ENCODE measurements around the gene ACP2.
A peak's percentile ranks its signal among the peaks of the same experiment; 100 is the strongest.

ACP2 gene

GRCh38 chr11:47244448-47245350 lies 3.9 kb downstream of the ACP2 start:
- Mint-ChIP-seq H3K9me3 (no peaks in the 10 kb centered on the region), H3K27ac (peak overlapping the region; percentile 98), H3K4me3 (peak overlapping the region; percentile 60), H3K4me1 (ENCODE audit: low read depth) (peaks cover 71% of the 10 kb centered on the region), H3K27me3 (no peaks in the 10 kb centered on the region), H3K36me3 (ENCODE audit: low read depth) (peaks cover 96% of the 10 kb centered on the region)
- intact Hi-C loops (cut with micrococcal nuclease) = loop anchor here (1.0 kb wide), 1 partner anchor 25 kb away; no protein-coding TSS in a partner anchor

GRCh38 chr11:47243454-47243853 lies 5.2 kb downstream of the ACP2 start:
- H3K27ac Mint-ChIP-seq = peak overlapping the region; percentile 98
- H3K36me3 Mint-ChIP-seq (ENCODE audit: low read depth) = peaks cover 100% of the 10 kb centered on the region
- intact Hi-C loops (cut with micrococcal nuclease) = no loop called here
- H3K9me3 Mint-ChIP-seq = no peaks in the 10 kb centered on the region
- no peaks in the 10 kb centered on the region for H3K27me3 Mint-ChIP-seq
- no peak overlapping the region for H3K4me3 Mint-ChIP-seq
- H3K4me1 Mint-ChIP-seq (ENCODE audit: low read depth) = peaks cover 65% of the 10 kb centered on the region

GRCh38 chr11:47242596-47243192 lies 5.9 kb downstream of the ACP2 start:
- H3K4me3 Mint-ChIP-seq = no peak overlapping the region
- no peaks in the 10 kb centered on the region for H3K27me3 Mint-ChIP-seq
- intact Hi-C loops (cut with micrococcal nuclease) = no loop called here
- peaks cover 63% of the 10 kb centered on the region for H3K4me1 Mint-ChIP-seq (ENCODE audit: low read depth)
- H3K9me3 Mint-ChIP-seq = no peaks in the 10 kb centered on the region
- H3K27ac Mint-ChIP-seq = peak overlapping the region; percentile 98
- peaks cover 100% of the 10 kb centered on the region for H3K36me3 Mint-ChIP-seq (ENCODE audit: low read depth)

- H3K4me1 Mint-ChIP-seq (ENCODE audit: low read depth) = peaks cover 60% of the 10 kb centered on the region
- H3K36me3 Mint-ChIP-seq (ENCODE audit: low read depth) = peaks cover 100% of the 10 kb centered on the region
- intact Hi-C loops (cut with micrococcal nuclease) = no loop called here
- peak overlapping the region; percentile 98 for H3K27ac Mint-ChIP-seq
- H3K27me3 Mint-ChIP-seq = no peaks in the 10 kb centered on the region
- no peaks in the 10 kb centered on the region for H3K9me3 Mint-ChIP-seq
- no peak overlapping the region for H3K4me3 Mint-ChIP-seq
Observed at GRCh38 chr11:47241841-47242301, 6.7 kb downstream of the ACP2 start.

- peaks cover 51% of the 10 kb centered on the region for H3K4me1 Mint-ChIP-seq (ENCODE audit: low read depth)
- intact Hi-C loops (cut with micrococcal nuclease) = no loop called here
- H3K36me3 Mint-ChIP-seq (ENCODE audit: low read depth) = peaks cover 96% of the 10 kb centered on the region
- H3K27me3 Mint-ChIP-seq = no peaks in the 10 kb centered on the region
- peak overlapping the region; percentile 8 for H3K27ac Mint-ChIP-seq
- no peak overlapping the region for H3K4me3 Mint-ChIP-seq
- no peaks in the 10 kb centered on the region for H3K9me3 Mint-ChIP-seq
Observed at GRCh38 chr11:47239852-47240251, 8.8 kb downstream of the ACP2 start.

- Mint-ChIP-seq H3K36me3 (ENCODE audit: low read depth) (peaks cover 92% of the 10 kb centered on the region), H3K4me3 (no peak overlapping the region), H3K27me3 (no peaks in the 10 kb centered on the region), H3K4me1 (ENCODE audit: low read depth) (peaks cover 27% of the 10 kb centered on the region), H3K27ac (no peak overlapping the region), H3K9me3 (no peaks in the 10 kb centered on the region)
- intact Hi-C loops (cut with micrococcal nuclease) = no loop called here
Observed at GRCh38 chr11:47236482-47236881, 12.1 kb downstream of the ACP2 start.

GRCh38 chr11:47235163-47235562 lies 13.5 kb downstream of the ACP2 start:
- H3K4me3 Mint-ChIP-seq = no peak overlapping the region
- intact Hi-C loops (cut with micrococcal nuclease) = no loop called here
- H3K36me3 Mint-ChIP-seq (ENCODE audit: low read depth) = peaks cover 92% of the 10 kb centered on the region
- H3K4me1 Mint-ChIP-seq (ENCODE audit: low read depth) = peaks cover 24% of the 10 kb centered on the region
- H3K27me3 Mint-ChIP-seq = no peaks in the 10 kb centered on the region
- H3K27ac Mint-ChIP-seq = peak overlapping the region; percentile 39
- no peaks in the 10 kb centered on the region for H3K9me3 Mint-ChIP-seq

- intact Hi-C loops (cut with micrococcal nuclease) = loop anchor here (5.0 kb wide), 1 partner anchor 38 kb away; the partner anchor contains the start of gene MADD
- H3K4me3 Mint-ChIP-seq = no peak overlapping the region
- H3K9me3 Mint-ChIP-seq = no peaks in the 10 kb centered on the region
- H3K27me3 Mint-ChIP-seq = no peaks in the 10 kb centered on the region
- H3K36me3 Mint-ChIP-seq (ENCODE audit: low read depth) = peaks cover 91% of the 10 kb centered on the region
- peaks cover 24% of the 10 kb centered on the region for H3K4me1 Mint-ChIP-seq (ENCODE audit: low read depth)
- peak overlapping the region; percentile 39 for H3K27ac Mint-ChIP-seq
Observed at GRCh38 chr11:47234669-47235100, 13.9 kb downstream of the ACP2 start.

- H3K4me1 Mint-ChIP-seq (ENCODE audit: low read depth) = peaks cover 24% of the 10 kb centered on the region
- H3K36me3 Mint-ChIP-seq (ENCODE audit: low read depth) = peaks cover 91% of the 10 kb centered on the region
- no peak overlapping the region for H3K27ac Mint-ChIP-seq
- no peaks in the 10 kb centered on the region for H3K9me3 Mint-ChIP-seq
- no peaks in the 10 kb centered on the region for H3K27me3 Mint-ChIP-seq
- intact Hi-C loops (cut with micrococcal nuclease) = loop anchor here (5.0 kb wide), 1 partner anchor 38 kb away; the partner anchor contains the start of gene MADD
- no peak overlapping the region for H3K4me3 Mint-ChIP-seq
Observed at GRCh38 chr11:47233989-47234668, 14.5 kb downstream of the ACP2 start.

GRCh38 chr11:47233051-47233450 lies 15.6 kb downstream of the ACP2 start:
- intact Hi-C loops (cut with micrococcal nuclease) = loop anchor here (5.0 kb wide), 1 partner anchor 39 kb away; the partner anchor contains the start of gene MADD
- Mint-ChIP-seq H3K4me1 (ENCODE audit: low read depth) (peaks cover 22% of the 10 kb centered on the region), H3K4me3 (no peak overlapping the region), H3K9me3 (no peaks in the 10 kb centered on the region), H3K27me3 (no peaks in the 10 kb centered on the region), H3K36me3 (ENCODE audit: low read depth) (peaks cover 91% of the 10 kb centered on the region), H3K27ac (no peak overlapping the region)

- Mint-ChIP-seq H3K36me3 (ENCODE audit: low read depth) (peaks cover 90% of the 10 kb centered on the region), H3K9me3 (no peaks in the 10 kb centered on the region), H3K4me3 (no peak overlapping the region), H3K27ac (no peak overlapping the region), H3K4me1 (ENCODE audit: low read depth) (peaks cover 18% of the 10 kb centered on the region), H3K27me3 (no peaks in the 10 kb centered on the region)
- intact Hi-C loops (cut with micrococcal nuclease) = no loop called here
Observed at GRCh38 chr11:47229161-47229560, 19.5 kb downstream of the ACP2 start.

- Mint-ChIP-seq H3K9me3 (no peaks in the 10 kb centered on the region), H3K4me1 (ENCODE audit: low read depth) (peaks cover 23% of the 10 kb centered on the region), H3K36me3 (ENCODE audit: low read depth) (peaks cover 92% of the 10 kb centered on the region), H3K27ac (peak overlapping the region; percentile 3), H3K4me3 (no peak overlapping the region), H3K27me3 (no peaks in the 10 kb centered on the region)
- intact Hi-C loops (cut with micrococcal nuclease) = no loop called here
Observed at GRCh38 chr11:47225552-47226400, 22.8 kb downstream of the ACP2 start.

- Mint-ChIP-seq H3K27ac (no peak overlapping the region), H3K4me1 (ENCODE audit: low read depth) (peaks cover 40% of the 10 kb centered on the region), H3K9me3 (no peaks in the 10 kb centered on the region), H3K4me3 (no peak overlapping the region), H3K36me3 (ENCODE audit: low read depth) (peaks cover 93% of the 10 kb centered on the region), H3K27me3 (no peaks in the 10 kb centered on the region)
- intact Hi-C loops (cut with micrococcal nuclease) = no loop called here
Observed at GRCh38 chr11:47222696-47223095, 25.9 kb downstream of the ACP2 start.
